CD4-positive, alpha-beta T cell (primary cell): ENCODE results near the gene MYT1. TPM values are rescaled to one million over a fixed set of nuclear protein-coding genes. Genes with fewer than 3 reads are reported as not detected.

Source experiments
- ATAC-seq: fragments of 200-7000 bp; cut with Tn5 transposase; one replicate; pipeline ENCODE4 v1.10.0; 2022; ENCODE audit warnings: mild to moderate bottlenecking; ENCODE audit not compliant: poor library complexity
- CTCF ChIA-PET: fragments of 350-600 bp; sonication (Branson Sonifier 250); formaldehyde crosslinking; loops from one replicate; lab custom pipeline; 2021; ENCODE audit warnings: antibody characterized with exemption, inconsistent platforms; lab: Charles Lee
- POLR2A ChIA-PET: fragments of 350-600 bp; sonication (Branson Sonifier 250); formaldehyde crosslinking; loops from one replicate; lab custom pipeline; 2021; ENCODE audit warnings: antibody characterized with exemption, inconsistent platforms; lab: Charles Lee
- DNase-seq, 14 experiments: peaks; one replicate each; pipeline ENCODE4 v3.0.0-alpha.2; 2013 to 2020; ENCODE audit warnings: mixed read lengths in 2 of 14
- H3K27ac ChIP-seq, 2 donors: one replicate each; pipeline versions ENCODE4 v1.5.1 to v1.7.0; 2013; ENCODE audit warnings: low read length in 2 of 2, low read depth in 1 of 2, mild to moderate bottlenecking in 1 of 2
- H3K27me3 ChIP-seq, 2 experiments: 1 replicate in 1 of 2; 2 replicates in 1 of 2; pipeline versions ENCODE4 v1.6.1 to v1.7.0; 2013; ENCODE audit warnings: low read length in 2 of 2, control low read depth in 1 of 2, mild to moderate bottlenecking in 1 of 2, moderate library complexity in 1 of 2; ENCODE audit not compliant: insufficient read depth in 2 of 2, control insufficient read depth in 1 of 2
- H3K36me3 ChIP-seq: one replicate; pipeline ENCODE4 v1.6.1; 2013; ENCODE audit warnings: low read length, control low read depth; ENCODE audit not compliant: insufficient read depth
- H3K4me1 ChIP-seq: one replicate; pipeline ENCODE4 v1.6.1; 2013; ENCODE audit warnings: low read length, control low read depth; ENCODE audit not compliant: insufficient read depth
- H3K4me3 ChIP-seq: one replicate; pipeline ENCODE4 v1.5.1; 2013; ENCODE audit warnings: mild to moderate bottlenecking, low read length, moderate library complexity
- H3K9me3 ChIP-seq, 2 experiments: 1 replicate in 1 of 2; 2 replicates in 1 of 2; pipeline versions ENCODE4 v1.6.1 to v1.7.0; 2013; ENCODE audit warnings: low read length in 2 of 2, mild to moderate bottlenecking in 2 of 2, control low read depth in 1 of 2, moderate library complexity in 1 of 2; ENCODE audit not compliant: control insufficient read depth in 1 of 2, insufficient read depth in 1 of 2
- H3K27ac Mint-ChIP-seq: one replicate; pipeline ENCODE4 v1.8.0; 2020; ENCODE audit warnings: mixed read lengths
- H3K27me3 Mint-ChIP-seq: one replicate; pipeline ENCODE4 v1.8.0; 2021; ENCODE audit warnings: mixed read lengths
- H3K36me3 Mint-ChIP-seq: one replicate; pipeline ENCODE4 v1.8.0; 2021; ENCODE audit warnings: low read depth, mixed read lengths
- H3K4me1 Mint-ChIP-seq: one replicate; pipeline ENCODE4 v1.8.0; 2021; ENCODE audit warnings: low read depth, mixed read lengths
- H3K4me3 Mint-ChIP-seq: one replicate; pipeline ENCODE4 v1.8.0; 2020; ENCODE audit warnings: mild to moderate bottlenecking, mixed read lengths
- H3K9me3 Mint-ChIP-seq: one replicate; pipeline ENCODE4 v1.8.0; 2020; ENCODE audit warnings: mixed read lengths
- intact Hi-C, 2 experiments: fragments of 100-400 bp; cut with DNase I in 1 of 2; cut with micrococcal nuclease in 1 of 2; formaldehyde crosslinking; loops; one replicate each; pipeline versions ENCODE4 v1.15.1 to v1.9.0; 2023 to 2025; cut with DNase I, micrococcal nuclease
- total RNA-seq, 174 experiments: library from RNA in 2 of 174; stranded (reverse) in 2 of 174; gene quantifications; one replicate each; pipeline ENCODE4 v1.2.3 and lab custom pipeline; 2021 to 2026
- TF ChIP-seq, protein P1 (sequence below): fragments of 200-600 bp; IDR thresholded peaks from one replicate; pipeline ENCODE4 v1.8.0; 2022; ENCODE audit warnings: antibody characterized with exemption, mild to moderate bottlenecking

Gene MYT1
- total RNA-seq, 2 experiments from 2014 or later, result 1.0 TPM; not detected in 1

DNA sequence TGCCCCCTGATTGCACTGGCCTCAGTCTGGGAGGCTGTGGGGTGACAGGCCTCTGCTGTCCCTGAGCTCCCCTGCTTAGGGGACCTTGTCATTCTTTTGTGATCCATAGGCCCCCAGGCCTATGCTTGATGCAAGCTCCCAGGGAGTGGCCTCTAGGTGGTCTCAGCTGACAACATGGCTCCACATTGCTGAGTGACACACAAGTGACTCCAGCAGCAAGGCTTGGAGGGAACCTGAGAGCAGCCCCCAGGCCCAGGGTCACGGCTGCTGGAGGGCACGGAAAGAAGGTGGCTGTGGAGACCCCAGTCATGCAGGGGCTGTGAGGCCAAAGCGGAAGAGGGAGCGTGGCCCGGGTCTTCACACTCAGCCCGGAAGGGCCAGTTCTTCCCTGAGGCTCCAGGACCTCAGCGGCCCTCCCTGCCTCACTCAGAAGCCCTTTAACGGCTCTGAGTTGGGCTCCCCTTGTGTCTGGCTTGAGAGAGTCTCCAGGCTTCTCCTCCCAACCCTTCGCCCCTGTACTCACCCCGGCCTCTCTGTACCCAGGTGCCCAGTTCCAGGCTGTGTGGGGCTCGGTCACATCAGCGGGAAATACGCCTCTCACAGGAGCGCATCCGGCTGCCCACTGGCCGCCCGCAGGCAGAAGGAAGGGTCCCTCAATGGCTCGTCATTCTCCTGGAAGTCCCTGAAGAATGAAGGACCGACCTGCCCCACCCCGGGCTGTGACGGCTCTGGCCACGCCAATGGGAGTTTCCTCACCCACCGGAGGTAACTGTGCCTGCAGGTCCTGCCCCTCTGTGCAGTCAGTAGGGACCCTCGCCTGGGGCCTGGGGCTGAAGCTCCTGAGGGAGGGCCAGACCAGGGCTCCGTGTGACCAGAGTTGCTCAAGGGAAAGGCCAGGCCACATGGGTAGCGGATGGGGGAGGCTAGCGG lies 67.6 kb downstream of the MYT1 start:
- ChIA-PET CTCF (no interaction called here), POLR2A (no interaction called here)
- Histone ChIP-seq H3K9me3 (no peaks in the 10 kb centered on the region), H3K27ac (no peak overlapping the region), H3K4me1 (peaks cover 31% of the 10 kb centered on the region), H3K4me3 (no peak overlapping the region), H3K36me3 (no peaks in the 10 kb centered on the region), H3K27me3 (peaks cover 0 to 3% of the 10 kb centered on the region in 2 experiments)
- Mint-ChIP-seq H3K4me3 (no peak overlapping the region), H3K27ac (no peak overlapping the region), H3K4me1 (peaks cover 29% of the 10 kb centered on the region), H3K9me3 (no peaks in the 10 kb centered on the region), H3K36me3 (no peaks in the 10 kb centered on the region), H3K27me3 (no peaks in the 10 kb centered on the region)
- DNase-seq (no peak), ATAC-seq (no peak)
- intact Hi-C loops, result no loop called here
- TF ChIP-seq, protein P1, sequence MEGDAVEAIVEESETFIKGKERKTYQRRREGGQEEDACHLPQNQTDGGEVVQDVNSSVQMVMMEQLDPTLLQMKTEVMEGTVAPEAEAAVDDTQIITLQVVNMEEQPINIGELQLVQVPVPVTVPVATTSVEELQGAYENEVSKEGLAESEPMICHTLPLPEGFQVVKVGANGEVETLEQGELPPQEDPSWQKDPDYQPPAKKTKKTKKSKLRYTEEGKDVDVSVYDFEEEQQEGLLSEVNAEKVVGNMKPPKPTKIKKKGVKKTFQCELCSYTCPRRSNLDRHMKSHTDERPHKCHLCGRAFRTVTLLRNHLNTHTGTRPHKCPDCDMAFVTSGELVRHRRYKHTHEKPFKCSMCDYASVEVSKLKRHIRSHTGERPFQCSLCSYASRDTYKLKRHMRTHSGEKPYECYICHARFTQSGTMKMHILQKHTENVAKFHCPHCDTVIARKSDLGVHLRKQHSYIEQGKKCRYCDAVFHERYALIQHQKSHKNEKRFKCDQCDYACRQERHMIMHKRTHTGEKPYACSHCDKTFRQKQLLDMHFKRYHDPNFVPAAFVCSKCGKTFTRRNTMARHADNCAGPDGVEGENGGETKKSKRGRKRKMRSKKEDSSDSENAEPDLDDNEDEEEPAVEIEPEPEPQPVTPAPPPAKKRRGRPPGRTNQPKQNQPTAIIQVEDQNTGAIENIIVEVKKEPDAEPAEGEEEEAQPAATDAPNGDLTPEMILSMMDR, result no peak

DNA sequence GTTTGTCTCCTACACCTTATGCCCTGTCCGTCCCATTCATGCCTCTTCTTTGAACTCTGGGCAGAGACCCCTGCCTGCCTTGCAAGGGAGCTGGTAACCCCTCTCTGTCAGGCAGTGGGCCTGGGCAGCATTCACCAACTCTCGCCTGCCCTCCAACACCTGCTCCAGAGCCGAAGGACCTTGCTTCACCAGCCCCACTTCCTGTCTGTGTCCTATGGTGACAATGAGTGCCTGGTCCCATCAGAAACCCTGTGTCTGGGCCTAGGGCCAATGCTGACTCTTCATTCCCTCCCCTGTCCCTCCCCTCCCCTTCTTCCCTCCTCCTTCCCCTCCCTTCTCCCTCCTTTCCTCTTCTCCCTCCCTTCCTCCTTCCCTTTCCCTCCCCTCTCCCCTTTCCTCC lies 68.5 kb downstream of the MYT1 start:
- Histone ChIP-seq H3K27ac (no peak overlapping the region), H3K4me1 (peaks cover 22% of the 10 kb centered on the region), H3K36me3 (no peaks in the 10 kb centered on the region), H3K9me3 (no peaks in the 10 kb centered on the region), H3K27me3 (peaks cover 0 to under 1% of the 10 kb centered on the region in 2 experiments), H3K4me3 (no peak overlapping the region)
- DNase-seq, result no peak
- POLR2A ChIA-PET, result no interaction called here
- H3K4me3 Mint-ChIP-seq, result no peak overlapping the region
- no peaks in the 10 kb centered on the region for H3K9me3 Mint-ChIP-seq
- CTCF ChIA-PET, result no interaction called here
- peaks cover 23% of the 10 kb centered on the region for H3K4me1 Mint-ChIP-seq
- H3K36me3 Mint-ChIP-seq, result no peaks in the 10 kb centered on the region
- intact Hi-C loops, result no loop called here
- H3K27me3 Mint-ChIP-seq, result no peaks in the 10 kb centered on the region
- H3K27ac Mint-ChIP-seq, result no peak overlapping the region
- ATAC-seq, result no peak
- TF ChIP-seq, protein P1, result no peak

DNA sequence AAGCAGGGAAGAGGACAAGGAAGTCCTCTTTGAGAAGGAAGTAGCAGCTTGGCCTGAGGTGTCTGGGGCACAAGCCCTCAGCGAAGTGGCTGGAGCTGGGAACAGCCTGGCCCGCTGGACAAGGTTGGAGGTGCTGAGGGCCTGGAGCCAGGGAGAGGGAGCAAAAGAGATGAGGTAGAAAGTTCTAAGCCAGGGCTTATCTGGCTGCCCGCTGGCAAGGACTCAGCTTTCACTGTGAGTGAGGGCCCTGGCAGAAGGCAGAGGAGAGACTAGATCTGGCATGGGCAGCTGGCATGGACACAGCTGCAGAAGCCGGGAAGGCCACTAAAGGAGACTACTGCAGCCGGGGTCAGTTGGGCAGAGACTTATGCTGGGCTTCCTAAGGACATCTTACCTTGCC lies 69.5 kb downstream of the MYT1 start:
- Mint-ChIP-seq H3K4me3 (no peak overlapping the region), H3K27ac (no peak overlapping the region), H3K27me3 (no peaks in the 10 kb centered on the region), H3K4me1 (peaks cover 16% of the 10 kb centered on the region), H3K9me3 (no peaks in the 10 kb centered on the region), H3K36me3 (no peaks in the 10 kb centered on the region)
- Histone ChIP-seq H3K4me1 (peaks cover 13% of the 10 kb centered on the region), H3K27me3 (no peaks in the 10 kb centered on the region), H3K4me3 (no peak overlapping the region), H3K36me3 (no peaks in the 10 kb centered on the region), H3K27ac (no peak overlapping the region), H3K9me3 (no peaks in the 10 kb centered on the region)
- ATAC-seq (no peak), DNase-seq (no peak)
- TF ChIP-seq, protein P1, result no peak
- intact Hi-C loops, result no loop called here
- ChIA-PET POLR2A (interaction anchor here (0.7 kb wide), 1 partner anchor 17 kb away, joined by 3 read pairs; no protein-coding TSS in a partner anchor), CTCF (no interaction called here)
